ENCODE data around the gene EBF4. TPM values are rescaled to one million over a fixed set of nuclear protein-coding genes. Genes with fewer than 3 reads are reported as not detected.

Gene EBF4
- total and polyA plus RNA-seq, 10 of the 15 experiments (the other 5 are each of a cell fraction or from before 2014, with no cell fraction given): 0.13 TPM; not detected in 9

DNA sequence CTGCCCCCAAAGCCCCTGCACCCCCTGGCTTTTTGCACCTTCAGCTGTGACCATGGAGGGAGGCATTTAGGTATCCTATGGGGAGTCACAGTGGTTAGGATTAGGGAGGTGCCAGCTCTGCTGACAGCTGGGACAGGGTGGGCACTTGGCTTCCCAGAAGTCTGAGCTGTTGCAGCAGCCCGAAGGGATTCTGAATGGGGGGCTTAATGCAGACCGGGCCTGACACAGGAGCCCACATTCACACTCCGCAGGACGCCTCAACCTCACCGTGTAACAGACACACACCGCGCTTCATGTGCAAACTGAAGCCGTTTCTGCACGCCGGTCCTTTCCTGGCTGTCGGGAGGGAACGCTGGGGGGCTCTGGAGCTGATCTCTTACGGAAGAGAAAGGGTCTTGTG lies 1.9 kb downstream of the EBF4 start:
- Histone ChIP-seq H3K27ac (ENCODE audit: control insufficient read depth, insufficient read depth) (no peak overlapping the region), H4K20me1 (ENCODE audit: control insufficient read depth, insufficient read depth) (no peaks in the 10 kb centered on the region), H2AFZ (ENCODE audit: control insufficient read depth, low read depth, low read length) (no peak overlapping the region), H3K9me3 (replicated peaks; ENCODE audit: control insufficient read depth, insufficient read depth, low read length) (no peaks in the 10 kb centered on the region), H3K36me3 (ENCODE audit: control insufficient read depth in 2 of 2, insufficient read depth in 2 of 2, low read length in 1 of 2) (no peaks in the 10 kb centered on the region), H3K4me3 (no peak overlapping the region), H3K4me1 (ENCODE audit: control insufficient read depth, insufficient read depth, low read length) (no peaks in the 10 kb centered on the region), H3K79me2 (ENCODE audit: control insufficient read depth, insufficient read depth, low read length) (no peaks in the 10 kb centered on the region), H3K9ac (ENCODE audit: control insufficient read depth, insufficient read depth, low read length) (no peak overlapping the region), H3K4me2 (ENCODE audit: control insufficient read depth, insufficient read depth) (no peak overlapping the region), H3K27me3 (replicated peaks in 1 of 2; ENCODE audit: control insufficient read depth in 2 of 2, insufficient read depth in 2 of 2, low read length in 1 of 2) (peaks cover 10 to 26% of the 10 kb centered on the region in 2 experiments)
- no TSS peak for BruUV-seq (replicated peaks)
- CTCF ChIA-PET: interaction anchor here (0.5 kb wide), 1 partner anchor 22 kb away, joined by 3 read pairs; no protein-coding TSS in a partner anchor
- intact Hi-C loops (cut with micrococcal nuclease; ENCODE audit: unreplicated experiment) (no loop called here), in situ Hi-C loops (cut with MboI) (no loop called here)
- no peak for TF ChIP-seq ZNF622 (IDR thresholded peaks at IDR 0.05)
- no peak for TF ChIP-seq ZZZ3 (IDR thresholded peaks at IDR 0.05; ENCODE audit: control insufficient read depth, insufficient read length, low read depth)
- no peak for TF ChIP-seq CHD1 (IDR thresholded peaks at IDR 0.05; ENCODE audit: low read depth, low read length)
- TF ChIP-seq, protein P1, sequence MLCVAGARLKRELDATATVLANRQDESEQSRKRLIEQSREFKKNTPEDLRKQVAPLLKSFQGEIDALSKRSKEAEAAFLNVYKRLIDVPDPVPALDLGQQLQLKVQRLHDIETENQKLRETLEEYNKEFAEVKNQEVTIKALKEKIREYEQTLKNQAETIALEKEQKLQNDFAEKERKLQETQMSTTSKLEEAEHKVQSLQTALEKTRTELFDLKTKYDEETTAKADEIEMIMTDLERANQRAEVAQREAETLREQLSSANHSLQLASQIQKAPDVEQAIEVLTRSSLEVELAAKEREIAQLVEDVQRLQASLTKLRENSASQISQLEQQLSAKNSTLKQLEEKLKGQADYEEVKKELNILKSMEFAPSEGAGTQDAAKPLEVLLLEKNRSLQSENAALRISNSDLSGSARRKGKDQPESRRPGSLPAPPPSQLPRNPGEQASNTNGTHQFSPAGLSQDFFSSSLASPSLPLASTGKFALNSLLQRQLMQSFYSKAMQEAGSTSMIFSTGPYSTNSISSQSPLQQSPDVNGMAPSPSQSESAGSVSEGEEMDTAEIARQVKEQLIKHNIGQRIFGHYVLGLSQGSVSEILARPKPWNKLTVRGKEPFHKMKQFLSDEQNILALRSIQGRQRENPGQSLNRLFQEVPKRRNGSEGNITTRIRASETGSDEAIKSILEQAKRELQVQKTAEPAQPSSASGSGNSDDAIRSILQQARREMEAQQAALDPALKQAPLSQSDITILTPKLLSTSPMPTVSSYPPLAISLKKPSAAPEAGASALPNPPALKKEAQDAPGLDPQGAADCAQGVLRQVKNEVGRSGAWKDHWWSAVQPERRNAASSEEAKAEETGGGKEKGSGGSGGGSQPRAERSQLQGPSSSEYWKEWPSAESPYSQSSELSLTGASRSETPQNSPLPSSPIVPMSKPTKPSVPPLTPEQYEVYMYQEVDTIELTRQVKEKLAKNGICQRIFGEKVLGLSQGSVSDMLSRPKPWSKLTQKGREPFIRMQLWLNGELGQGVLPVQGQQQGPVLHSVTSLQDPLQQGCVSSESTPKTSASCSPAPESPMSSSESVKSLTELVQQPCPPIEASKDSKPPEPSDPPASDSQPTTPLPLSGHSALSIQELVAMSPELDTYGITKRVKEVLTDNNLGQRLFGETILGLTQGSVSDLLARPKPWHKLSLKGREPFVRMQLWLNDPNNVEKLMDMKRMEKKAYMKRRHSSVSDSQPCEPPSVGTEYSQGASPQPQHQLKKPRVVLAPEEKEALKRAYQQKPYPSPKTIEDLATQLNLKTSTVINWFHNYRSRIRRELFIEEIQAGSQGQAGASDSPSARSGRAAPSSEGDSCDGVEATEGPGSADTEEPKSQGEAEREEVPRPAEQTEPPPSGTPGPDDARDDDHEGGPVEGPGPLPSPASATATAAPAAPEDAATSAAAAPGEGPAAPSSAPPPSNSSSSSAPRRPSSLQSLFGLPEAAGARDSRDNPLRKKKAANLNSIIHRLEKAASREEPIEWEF (IDR thresholded peaks at IDR 0.05; ENCODE audit: insufficient replicate concordance, low read depth, low read length): no peak
- TF ChIP-seq FOXM1 (IDR thresholded peaks at IDR 0.05; ENCODE audit: low read depth, low read length): no peak
- TF ChIP-seq, protein P2, sequence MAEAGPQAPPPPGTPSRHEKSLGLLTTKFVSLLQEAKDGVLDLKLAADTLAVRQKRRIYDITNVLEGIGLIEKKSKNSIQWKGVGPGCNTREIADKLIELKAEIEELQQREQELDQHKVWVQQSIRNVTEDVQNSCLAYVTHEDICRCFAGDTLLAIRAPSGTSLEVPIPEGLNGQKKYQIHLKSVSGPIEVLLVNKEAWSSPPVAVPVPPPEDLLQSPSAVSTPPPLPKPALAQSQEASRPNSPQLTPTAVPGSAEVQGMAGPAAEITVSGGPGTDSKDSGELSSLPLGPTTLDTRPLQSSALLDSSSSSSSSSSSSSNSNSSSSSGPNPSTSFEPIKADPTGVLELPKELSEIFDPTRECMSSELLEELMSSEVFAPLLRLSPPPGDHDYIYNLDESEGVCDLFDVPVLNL (IDR thresholded peaks at IDR 0.05; ENCODE audit: low read depth, low read length): no peak
- no peak for TF ChIP-seq BHLHE40 (IDR thresholded peaks at IDR 0.05; ENCODE audit: borderline replicate concordance in 1 of 2, low read depth in 2 of 2, low read length in 1 of 2)
- TF ChIP-seq, protein P3, sequence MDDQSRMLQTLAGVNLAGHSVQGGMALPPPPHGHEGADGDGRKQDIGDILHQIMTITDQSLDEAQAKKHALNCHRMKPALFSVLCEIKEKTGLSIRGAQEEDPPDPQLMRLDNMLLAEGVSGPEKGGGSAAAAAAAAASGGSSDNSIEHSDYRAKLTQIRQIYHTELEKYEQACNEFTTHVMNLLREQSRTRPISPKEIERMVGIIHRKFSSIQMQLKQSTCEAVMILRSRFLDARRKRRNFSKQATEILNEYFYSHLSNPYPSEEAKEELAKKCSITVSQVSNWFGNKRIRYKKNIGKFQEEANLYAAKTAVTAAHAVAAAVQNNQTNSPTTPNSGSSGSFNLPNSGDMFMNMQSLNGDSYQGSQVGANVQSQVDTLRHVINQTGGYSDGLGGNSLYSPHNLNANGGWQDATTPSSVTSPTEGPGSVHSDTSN (IDR thresholded peaks at IDR 0.05; ENCODE audit: insufficient replicate concordance, low read depth, low read length): no peak
- TF ChIP-seq, protein P4, sequence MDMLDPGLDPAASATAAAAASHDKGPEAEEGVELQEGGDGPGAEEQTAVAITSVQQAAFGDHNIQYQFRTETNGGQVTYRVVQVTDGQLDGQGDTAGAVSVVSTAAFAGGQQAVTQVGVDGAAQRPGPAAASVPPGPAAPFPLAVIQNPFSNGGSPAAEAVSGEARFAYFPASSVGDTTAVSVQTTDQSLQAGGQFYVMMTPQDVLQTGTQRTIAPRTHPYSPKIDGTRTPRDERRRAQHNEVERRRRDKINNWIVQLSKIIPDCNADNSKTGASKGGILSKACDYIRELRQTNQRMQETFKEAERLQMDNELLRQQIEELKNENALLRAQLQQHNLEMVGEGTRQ (IDR thresholded peaks at IDR 0.05; ENCODE audit: borderline replicate concordance, low read depth, low read length): no peak
- TF ChIP-seq, protein P5, sequence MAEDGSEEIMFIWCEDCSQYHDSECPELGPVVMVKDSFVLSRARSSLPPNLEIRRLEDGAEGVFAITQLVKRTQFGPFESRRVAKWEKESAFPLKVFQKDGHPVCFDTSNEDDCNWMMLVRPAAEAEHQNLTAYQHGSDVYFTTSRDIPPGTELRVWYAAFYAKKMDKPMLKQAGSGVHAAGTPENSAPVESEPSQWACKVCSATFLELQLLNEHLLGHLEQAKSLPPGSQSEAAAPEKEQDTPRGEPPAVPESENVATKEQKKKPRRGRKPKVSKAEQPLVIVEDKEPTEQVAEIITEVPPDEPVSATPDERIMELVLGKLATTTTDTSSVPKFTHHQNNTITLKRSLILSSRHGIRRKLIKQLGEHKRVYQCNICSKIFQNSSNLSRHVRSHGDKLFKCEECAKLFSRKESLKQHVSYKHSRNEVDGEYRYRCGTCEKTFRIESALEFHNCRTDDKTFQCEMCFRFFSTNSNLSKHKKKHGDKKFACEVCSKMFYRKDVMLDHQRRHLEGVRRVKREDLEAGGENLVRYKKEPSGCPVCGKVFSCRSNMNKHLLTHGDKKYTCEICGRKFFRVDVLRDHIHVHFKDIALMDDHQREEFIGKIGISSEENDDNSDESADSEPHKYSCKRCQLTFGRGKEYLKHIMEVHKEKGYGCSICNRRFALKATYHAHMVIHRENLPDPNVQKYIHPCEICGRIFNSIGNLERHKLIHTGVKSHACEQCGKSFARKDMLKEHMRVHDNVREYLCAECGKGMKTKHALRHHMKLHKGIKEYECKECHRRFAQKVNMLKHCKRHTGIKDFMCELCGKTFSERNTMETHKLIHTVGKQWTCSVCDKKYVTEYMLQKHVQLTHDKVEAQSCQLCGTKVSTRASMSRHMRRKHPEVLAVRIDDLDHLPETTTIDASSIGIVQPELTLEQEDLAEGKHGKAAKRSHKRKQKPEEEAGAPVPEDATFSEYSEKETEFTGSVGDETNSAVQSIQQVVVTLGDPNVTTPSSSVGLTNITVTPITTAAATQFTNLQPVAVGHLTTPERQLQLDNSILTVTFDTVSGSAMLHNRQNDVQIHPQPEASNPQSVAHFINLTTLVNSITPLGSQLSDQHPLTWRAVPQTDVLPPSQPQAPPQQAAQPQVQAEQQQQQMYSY (CRISPR knock-in tag; IDR thresholded peaks at IDR 0.05): no peak
- FAIRE-seq (no peak), DNase-seq (ENCODE audit: low read depth, low spot score) (no peak), ATAC-seq (no peak)
- POLR2A ChIA-PET: no interaction called here
- 47% methylated on average over 13 of the region's 13 CpGs for WGBS (ENCODE audit: insufficient coverage, insufficient replicate concordance, low lambda C conversion rate, missing lambda C conversion rate)
- SMC1A ChIA-PET (ENCODE audit: uncharacterized antibody, unreplicated experiment): interaction anchor here (0.6 kb wide), 1 partner anchor 47 kb away, joined by 3 read pairs; no protein-coding TSS in a partner anchor
- RAD21 ChIA-PET (ENCODE audit: unreplicated experiment): no interaction called here

Measured in GM12878 (cell line).